Measurements from ENCODE around the gene THSD4.

DNA sequence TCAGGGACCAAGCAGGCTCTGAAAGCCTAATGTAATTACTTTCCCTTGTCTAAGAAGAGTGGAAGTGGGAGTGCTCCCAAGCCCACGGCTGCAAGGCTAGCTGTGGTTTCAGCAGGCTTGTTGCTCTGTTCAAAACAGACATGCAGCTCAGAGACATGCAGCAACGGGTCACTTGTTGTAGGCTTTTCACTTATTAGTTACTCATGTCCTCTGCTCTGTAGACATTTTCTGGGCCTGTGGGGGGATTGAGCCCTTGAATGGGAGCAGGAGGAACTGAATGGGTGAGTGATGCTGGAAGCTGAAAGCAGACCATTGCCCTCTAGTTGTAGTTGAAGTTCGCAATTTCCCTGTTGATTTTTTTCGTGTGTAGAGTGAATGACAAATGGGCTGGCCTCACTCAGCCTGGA is 433.1 kb downstream of the THSD4 start:
- TF ChIP-seq, protein P1, sequence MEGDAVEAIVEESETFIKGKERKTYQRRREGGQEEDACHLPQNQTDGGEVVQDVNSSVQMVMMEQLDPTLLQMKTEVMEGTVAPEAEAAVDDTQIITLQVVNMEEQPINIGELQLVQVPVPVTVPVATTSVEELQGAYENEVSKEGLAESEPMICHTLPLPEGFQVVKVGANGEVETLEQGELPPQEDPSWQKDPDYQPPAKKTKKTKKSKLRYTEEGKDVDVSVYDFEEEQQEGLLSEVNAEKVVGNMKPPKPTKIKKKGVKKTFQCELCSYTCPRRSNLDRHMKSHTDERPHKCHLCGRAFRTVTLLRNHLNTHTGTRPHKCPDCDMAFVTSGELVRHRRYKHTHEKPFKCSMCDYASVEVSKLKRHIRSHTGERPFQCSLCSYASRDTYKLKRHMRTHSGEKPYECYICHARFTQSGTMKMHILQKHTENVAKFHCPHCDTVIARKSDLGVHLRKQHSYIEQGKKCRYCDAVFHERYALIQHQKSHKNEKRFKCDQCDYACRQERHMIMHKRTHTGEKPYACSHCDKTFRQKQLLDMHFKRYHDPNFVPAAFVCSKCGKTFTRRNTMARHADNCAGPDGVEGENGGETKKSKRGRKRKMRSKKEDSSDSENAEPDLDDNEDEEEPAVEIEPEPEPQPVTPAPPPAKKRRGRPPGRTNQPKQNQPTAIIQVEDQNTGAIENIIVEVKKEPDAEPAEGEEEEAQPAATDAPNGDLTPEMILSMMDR (conservative IDR thresholded peaks at IDR 0.05), result no peak
- no peak for TF ChIP-seq EZH2 (IDR thresholded peaks at IDR 0.05; ENCODE audit: low read depth)
